Mesendoderm (in vitro differentiated cells): Measurements from ENCODE around the gene TOB2.

Experiments used
- DNase-seq: peaks from one replicate; pipeline ENCODE4 v3.0.0; 2013
- H2AK5ac ChIP-seq: 2 replicates; pipeline ENCODE4 v1.6.1; 2013; ENCODE audit warnings: low read length, inconsistent platforms
- H2BK120ac ChIP-seq: 2 replicates; pipeline ENCODE4 v1.6.1; 2013; ENCODE audit warnings: low read depth, mild to moderate bottlenecking, low read length, moderate library complexity, mixed read lengths
- H2BK15ac ChIP-seq: replicated peaks from 2 replicates; pipeline ENCODE4 v1.6.1; 2013; ENCODE audit warnings: low read depth, mild to moderate bottlenecking, moderate library complexity
- H2BK5ac ChIP-seq: 2 replicates; pipeline ENCODE4 v1.6.1; 2013; ENCODE audit warnings: low read length, inconsistent platforms
- H3K18ac ChIP-seq: 2 replicates; pipeline ENCODE4 v1.6.1; 2013; ENCODE audit warnings: mild to moderate bottlenecking, low read length, mixed read lengths
- H3K23ac ChIP-seq: one replicate; pipeline ENCODE4 v1.6.1; 2013; ENCODE audit warnings: low read length
- H3K27ac ChIP-seq: 2 replicates; pipeline ENCODE4 v1.5.1; 2013; ENCODE audit warnings: low read depth, mild to moderate bottlenecking, inconsistent platforms, low read length, moderate library complexity
- H3K27me3 ChIP-seq: 2 replicates; pipeline ENCODE4 v1.6.1; 2013; ENCODE audit warnings: low read length, control low read depth, mild to moderate bottlenecking, inconsistent platforms; ENCODE audit not compliant: insufficient read depth, poor library complexity
- H3K36me3 ChIP-seq: 2 replicates; pipeline ENCODE4 v1.6.1; 2013; ENCODE audit warnings: low read length, inconsistent platforms; ENCODE audit not compliant: control insufficient read depth, insufficient read depth
- H3K4ac ChIP-seq: one replicate; pipeline ENCODE4 v1.6.1; 2013; ENCODE audit warnings: low read depth, mild to moderate bottlenecking, low read length, moderate library complexity
- H3K4me1 ChIP-seq: 2 replicates; pipeline ENCODE4 v1.6.1; 2013; ENCODE audit warnings: low read depth, low read length, inconsistent platforms; ENCODE audit not compliant: control insufficient read depth
- H3K4me2 ChIP-seq: 2 replicates; pipeline ENCODE4 v1.6.1; 2013; ENCODE audit warnings: low read length
- H3K4me3 ChIP-seq: 2 replicates; pipeline ENCODE4 v1.5.1; 2013; ENCODE audit warnings: mild to moderate bottlenecking, low read length
- H3K56ac ChIP-seq: one replicate; pipeline ENCODE4 v1.6.1; 2013; ENCODE audit warnings: low read length
- H3K79me1 ChIP-seq: 2 replicates; pipeline ENCODE4 v1.6.1; 2013; ENCODE audit warnings: low read length, inconsistent platforms
- H3K79me2 ChIP-seq: 2 replicates; pipeline ENCODE4 v1.6.1; 2013; ENCODE audit warnings: mild to moderate bottlenecking, low read length; ENCODE audit not compliant: control insufficient read depth, insufficient read depth
- H3K9ac ChIP-seq: 2 replicates; pipeline ENCODE4 v1.6.1; 2013; ENCODE audit warnings: low read length, inconsistent platforms
- H4K5ac ChIP-seq: one replicate; pipeline ENCODE4 v1.6.1; 2013; ENCODE audit warnings: low read length
- H4K8ac ChIP-seq: one replicate; pipeline ENCODE4 v1.6.1; 2013; ENCODE audit warnings: low read depth, mild to moderate bottlenecking, control low read depth, low read length, moderate library complexity
- WGBS: extraction: QIAGEN DNeasy Blood & Tissue Kit; methylation state at CpG from one replicate; pipeline ENCODE4 v1.1.7; 2013; ENCODE audit warnings: low lambda C conversion rate, missing lambda C conversion rate; ENCODE audit not compliant: insufficient coverage; ENCODE audit errors: extremely low coverage; 5-methylcytosine and 5-hydroxymethylcytosine counted together

TOB2 gene

DNA sequence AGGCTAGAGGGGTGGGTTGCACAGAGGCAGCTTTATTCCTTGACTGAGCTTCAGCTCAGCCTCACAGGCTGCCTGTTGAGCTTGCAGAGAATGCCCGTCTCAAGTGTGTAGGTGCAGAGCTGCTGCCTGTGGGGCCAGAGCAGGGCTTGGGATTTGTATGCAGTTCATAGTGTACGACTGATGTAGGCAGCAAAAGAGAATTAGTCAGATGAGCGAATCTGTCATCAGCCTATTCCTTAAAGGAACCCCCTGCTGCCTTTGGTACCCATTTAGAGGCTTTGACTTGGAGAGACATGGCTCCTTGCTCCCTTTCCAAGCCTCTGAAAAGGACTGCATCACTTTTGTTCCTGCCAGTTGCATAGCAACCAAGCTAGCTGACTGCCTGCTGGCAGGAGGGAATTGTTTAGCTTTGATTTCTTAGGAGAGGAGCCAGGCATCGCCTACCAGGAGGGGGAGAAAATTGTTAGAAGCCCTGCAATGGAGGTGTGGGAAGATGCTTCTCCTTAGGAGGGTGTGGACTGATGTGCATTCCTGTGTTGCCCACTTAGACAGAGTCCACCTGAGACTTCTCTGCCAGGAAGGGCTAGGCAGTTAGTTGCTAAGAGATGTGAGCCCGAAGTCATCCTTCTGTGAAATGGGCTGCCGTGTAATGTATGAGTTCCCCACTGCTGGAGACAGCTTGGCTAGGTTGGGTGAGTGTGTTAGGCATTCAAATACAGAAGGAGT lies 33.2 kb upstream of the TOB2 start:
- no peak overlapping the region for H2AK5ac ChIP-seq
- H3K79me2 ChIP-seq = peaks cover 24% of the 10 kb centered on the region
- H2BK5ac ChIP-seq = no peak overlapping the region
- no peak overlapping the region for H4K8ac ChIP-seq
- H3K23ac ChIP-seq = no peak overlapping the region
- H3K27ac ChIP-seq = no peak overlapping the region
- H3K9ac ChIP-seq = no peak overlapping the region
- no CpG with 5 or more reads among the region's 6 CpGs for WGBS
- no peak overlapping the region for H4K5ac ChIP-seq
- H3K4ac ChIP-seq = no peak overlapping the region
- H3K4me3 ChIP-seq = no peak overlapping the region
- no peak overlapping the region for H3K56ac ChIP-seq
- H3K79me1 ChIP-seq = peaks cover 22% of the 10 kb centered on the region
- no peaks in the 10 kb centered on the region for H3K36me3 ChIP-seq
- H3K4me2 ChIP-seq = no peak overlapping the region
- no peaks in the 10 kb centered on the region for H3K27me3 ChIP-seq
- H3K4me1 ChIP-seq = no peaks in the 10 kb centered on the region
- peak; percentile 70 for DNase-seq
- H2BK120ac ChIP-seq = no peak overlapping the region
- H2BK15ac ChIP-seq = no peak overlapping the region
- H3K18ac ChIP-seq = no peak overlapping the region

DNA sequence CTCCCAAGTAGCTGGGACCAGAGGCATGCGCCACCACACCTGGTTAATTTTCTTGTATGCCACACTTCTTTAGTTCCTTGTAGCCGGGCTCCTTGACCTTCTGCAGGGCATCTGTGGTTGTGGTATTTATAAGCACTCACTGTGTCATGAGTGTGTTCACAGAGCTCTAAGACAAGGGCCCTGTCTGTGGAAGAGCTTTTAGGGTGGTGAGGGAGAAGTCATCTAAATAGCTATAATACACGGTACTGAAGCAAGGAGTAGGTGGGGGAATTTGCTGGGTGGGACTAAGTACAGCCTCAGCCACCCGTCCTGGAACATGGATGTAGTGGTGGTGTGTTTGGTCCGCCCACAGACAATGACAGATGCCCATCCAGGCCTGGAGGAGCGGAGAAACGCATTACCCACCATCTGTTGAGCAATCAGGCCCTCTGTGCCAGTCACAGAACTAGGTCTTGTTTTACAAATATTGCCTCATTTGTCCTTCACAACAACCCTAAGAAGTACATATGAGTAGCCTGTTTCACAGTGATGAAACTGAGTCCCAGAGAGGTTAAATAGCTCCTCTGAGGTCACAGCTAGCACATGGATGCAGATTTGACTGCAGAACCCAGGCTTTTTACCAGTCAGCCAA lies 32.4 kb upstream of the TOB2 start:
- Histone ChIP-seq H3K18ac (no peak overlapping the region), H2AK5ac (no peak overlapping the region), H3K27ac (no peak overlapping the region), H3K36me3 (no peaks in the 10 kb centered on the region), H3K9ac (no peak overlapping the region), H3K4me3 (no peak overlapping the region), H3K56ac (no peak overlapping the region), H3K27me3 (no peaks in the 10 kb centered on the region), H3K79me1 (peaks cover 22% of the 10 kb centered on the region), H3K4me2 (no peak overlapping the region), H4K5ac (no peak overlapping the region), H2BK120ac (no peak overlapping the region), H2BK15ac (no peak overlapping the region), H4K8ac (no peak overlapping the region), H3K23ac (no peak overlapping the region), H3K79me2 (peaks cover 24% of the 10 kb centered on the region), H2BK5ac (no peak overlapping the region), H3K4me1 (no peaks in the 10 kb centered on the region), H3K4ac (no peak overlapping the region)
- DNase-seq = no peak
- WGBS = no CpG with 5 or more reads among the region's 7 CpGs

DNA sequence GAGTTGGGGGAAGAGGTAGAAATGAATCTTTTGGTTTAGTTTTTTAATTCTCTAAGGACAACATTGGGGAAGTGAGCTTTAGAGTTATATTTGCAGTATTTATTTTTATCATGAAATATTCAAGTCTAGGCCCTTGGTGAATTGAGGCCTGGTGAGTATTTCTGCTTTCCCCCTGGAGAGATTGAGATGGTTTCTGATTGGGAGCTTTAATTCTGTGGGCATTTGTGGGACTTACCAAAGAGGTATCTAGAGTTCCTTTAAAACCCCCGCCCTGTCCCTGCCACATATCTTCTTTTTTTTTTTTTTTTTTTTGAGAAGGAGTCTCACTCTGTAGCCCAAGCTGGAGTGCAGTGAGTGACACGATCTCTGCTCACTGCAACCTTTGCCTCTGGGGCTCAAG lies 31.9 kb upstream of the TOB2 start:
- no peak overlapping the region for H3K18ac ChIP-seq
- no peak overlapping the region for H3K4me3 ChIP-seq
- no peak overlapping the region for H3K27ac ChIP-seq

DNA sequence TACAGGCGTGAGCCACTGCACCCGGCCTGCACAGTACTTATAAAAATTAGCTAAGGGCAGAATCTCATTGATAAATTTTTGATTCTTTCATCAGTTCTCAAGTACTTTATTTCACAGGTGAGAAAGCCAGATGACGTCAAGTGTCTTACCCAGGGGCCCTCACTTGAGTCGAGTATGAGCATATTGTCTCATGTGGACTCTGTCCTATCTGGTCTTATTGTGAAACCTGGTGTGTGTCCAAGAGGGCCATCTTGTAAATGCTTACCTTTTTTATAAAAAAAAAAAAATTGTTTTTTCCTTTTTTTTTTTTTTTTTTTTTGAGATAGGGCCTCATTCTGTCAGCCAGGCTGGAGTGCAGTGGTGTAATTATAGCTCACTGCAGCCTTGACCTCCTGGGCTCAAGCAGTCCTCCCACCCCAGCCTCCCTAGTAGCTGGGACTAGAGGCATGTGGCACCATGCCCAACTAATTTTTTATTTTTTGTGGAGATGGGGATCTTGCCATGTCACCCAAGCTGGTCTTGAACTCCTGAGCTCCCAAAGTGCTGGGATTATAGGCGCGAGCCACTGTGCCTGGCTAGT lies 28.4 kb upstream of the TOB2 start:
- no peak overlapping the region for H3K27ac ChIP-seq
- no CpG with 5 or more reads among the region's 6 CpGs for WGBS
- no peaks in the 10 kb centered on the region for H3K27me3 ChIP-seq
- no peak overlapping the region for H3K56ac ChIP-seq
- no peak overlapping the region for H3K4ac ChIP-seq
- no peak overlapping the region for H2BK5ac ChIP-seq
- H3K79me1 ChIP-seq = peaks cover 14% of the 10 kb centered on the region
- H2AK5ac ChIP-seq = no peak overlapping the region
- H2BK15ac ChIP-seq = no peak overlapping the region
- no peak overlapping the region for H4K5ac ChIP-seq
- no peak overlapping the region for H3K23ac ChIP-seq
- peaks cover 23% of the 10 kb centered on the region for H3K79me2 ChIP-seq
- H4K8ac ChIP-seq = no peak overlapping the region
- no peak overlapping the region for H3K18ac ChIP-seq
- no peak overlapping the region for H3K4me2 ChIP-seq
- H3K4me1 ChIP-seq = no peaks in the 10 kb centered on the region
- no peak for DNase-seq
- no peak overlapping the region for H3K9ac ChIP-seq
- H2BK120ac ChIP-seq = no peak overlapping the region
- H3K36me3 ChIP-seq = no peaks in the 10 kb centered on the region
- H3K4me3 ChIP-seq = no peak overlapping the region

More for the DNA sequence above, 31.9 kb upstream of the TOB2 start:
- H2BK15ac ChIP-seq = no peak overlapping the region
- no peak overlapping the region for H3K23ac ChIP-seq
- H4K8ac ChIP-seq = no peak overlapping the region
- H3K9ac ChIP-seq = no peak overlapping the region
- H3K79me2 ChIP-seq = peaks cover 22% of the 10 kb centered on the region
- no peaks in the 10 kb centered on the region for H3K4me1 ChIP-seq
- no peak overlapping the region for H2BK5ac ChIP-seq
- H2BK120ac ChIP-seq = no peak overlapping the region
- WGBS = no CpG with 5 or more reads among the region's 2 CpGs
- H3K36me3 ChIP-seq = no peaks in the 10 kb centered on the region
- H3K79me1 ChIP-seq = peaks cover 25% of the 10 kb centered on the region
- no peak overlapping the region for H3K4ac ChIP-seq
- no peak overlapping the region for H3K56ac ChIP-seq
- no peak for DNase-seq
- H3K4me2 ChIP-seq = no peak overlapping the region
- no peak overlapping the region for H2AK5ac ChIP-seq
- H4K5ac ChIP-seq = no peak overlapping the region
- no peaks in the 10 kb centered on the region for H3K27me3 ChIP-seq

DNA sequence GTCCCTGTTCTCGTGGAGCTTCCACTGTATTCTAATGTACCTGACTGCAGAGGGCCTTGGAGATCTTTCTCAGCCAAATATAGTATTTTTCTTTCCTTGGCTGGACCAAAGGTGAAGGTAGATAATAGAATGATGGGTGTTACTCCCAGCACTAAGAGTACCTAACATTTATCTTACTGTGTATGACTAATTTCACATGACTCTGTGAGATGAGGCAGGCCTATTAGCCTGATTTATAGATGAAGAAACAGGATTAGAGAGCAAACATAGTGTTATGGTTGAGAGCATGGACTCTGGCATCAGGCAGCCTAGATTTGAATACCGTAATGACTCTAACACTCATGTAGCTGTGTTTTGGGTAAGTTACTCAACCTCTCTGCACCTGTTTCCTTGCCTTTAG lies 25.0 kb upstream of the TOB2 start:
- no peak overlapping the region for H2BK5ac ChIP-seq
- H3K4me3 ChIP-seq = no peak overlapping the region
- no peak overlapping the region for H2BK15ac ChIP-seq
- H3K27ac ChIP-seq = no peak overlapping the region
- WGBS = no CpG with 5 or more reads among the region's 2 CpGs
- no peak overlapping the region for H3K9ac ChIP-seq
- DNase-seq = no peak
- H4K8ac ChIP-seq = no peak overlapping the region
- H3K79me2 ChIP-seq = peaks cover 41% of the 10 kb centered on the region
- H3K79me1 ChIP-seq = peaks cover 20% of the 10 kb centered on the region
- H3K18ac ChIP-seq = no peak overlapping the region
- no peak overlapping the region for H3K4ac ChIP-seq
- peaks cover 3% of the 10 kb centered on the region for H3K4me1 ChIP-seq
- H3K4me2 ChIP-seq = no peak overlapping the region
- H3K36me3 ChIP-seq = peaks cover 2% of the 10 kb centered on the region
- no peak overlapping the region for H3K23ac ChIP-seq
- no peaks in the 10 kb centered on the region for H3K27me3 ChIP-seq
- H3K56ac ChIP-seq = no peak overlapping the region
- H2AK5ac ChIP-seq = no peak overlapping the region
- H2BK120ac ChIP-seq = no peak overlapping the region
- no peak overlapping the region for H4K5ac ChIP-seq
